Measurements from ENCODE around the gene PTMA.

DNA sequence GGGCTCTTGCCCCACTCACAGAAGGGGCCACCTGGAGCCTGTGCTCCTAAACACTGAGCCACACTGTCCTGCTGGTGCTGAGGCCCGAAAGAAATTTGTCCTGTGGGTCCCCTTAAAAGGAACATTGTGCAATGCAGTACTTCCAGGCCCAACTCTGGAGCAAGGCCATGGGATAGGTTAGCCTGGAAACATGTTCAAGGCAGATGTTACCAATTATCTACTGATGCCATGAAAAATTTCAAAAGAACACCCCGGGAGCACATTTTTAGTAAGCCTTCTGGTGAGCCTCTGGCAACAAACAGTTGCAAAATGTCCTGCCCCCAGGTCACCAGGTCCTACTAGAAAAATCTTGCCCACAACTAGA lies 12.3 kb upstream of the PTMA start:
- no peak for TF ChIP-seq POLR2A (IDR thresholded peaks at IDR 0.05)
- TF ChIP-seq, protein P1, sequence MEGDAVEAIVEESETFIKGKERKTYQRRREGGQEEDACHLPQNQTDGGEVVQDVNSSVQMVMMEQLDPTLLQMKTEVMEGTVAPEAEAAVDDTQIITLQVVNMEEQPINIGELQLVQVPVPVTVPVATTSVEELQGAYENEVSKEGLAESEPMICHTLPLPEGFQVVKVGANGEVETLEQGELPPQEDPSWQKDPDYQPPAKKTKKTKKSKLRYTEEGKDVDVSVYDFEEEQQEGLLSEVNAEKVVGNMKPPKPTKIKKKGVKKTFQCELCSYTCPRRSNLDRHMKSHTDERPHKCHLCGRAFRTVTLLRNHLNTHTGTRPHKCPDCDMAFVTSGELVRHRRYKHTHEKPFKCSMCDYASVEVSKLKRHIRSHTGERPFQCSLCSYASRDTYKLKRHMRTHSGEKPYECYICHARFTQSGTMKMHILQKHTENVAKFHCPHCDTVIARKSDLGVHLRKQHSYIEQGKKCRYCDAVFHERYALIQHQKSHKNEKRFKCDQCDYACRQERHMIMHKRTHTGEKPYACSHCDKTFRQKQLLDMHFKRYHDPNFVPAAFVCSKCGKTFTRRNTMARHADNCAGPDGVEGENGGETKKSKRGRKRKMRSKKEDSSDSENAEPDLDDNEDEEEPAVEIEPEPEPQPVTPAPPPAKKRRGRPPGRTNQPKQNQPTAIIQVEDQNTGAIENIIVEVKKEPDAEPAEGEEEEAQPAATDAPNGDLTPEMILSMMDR (IDR thresholded peaks at IDR 0.05): no peak

Data from thyroid gland (tissue), 4 donors.